ENCODE measurements around the gene GPSM3.

Gene GPSM3

DNA sequence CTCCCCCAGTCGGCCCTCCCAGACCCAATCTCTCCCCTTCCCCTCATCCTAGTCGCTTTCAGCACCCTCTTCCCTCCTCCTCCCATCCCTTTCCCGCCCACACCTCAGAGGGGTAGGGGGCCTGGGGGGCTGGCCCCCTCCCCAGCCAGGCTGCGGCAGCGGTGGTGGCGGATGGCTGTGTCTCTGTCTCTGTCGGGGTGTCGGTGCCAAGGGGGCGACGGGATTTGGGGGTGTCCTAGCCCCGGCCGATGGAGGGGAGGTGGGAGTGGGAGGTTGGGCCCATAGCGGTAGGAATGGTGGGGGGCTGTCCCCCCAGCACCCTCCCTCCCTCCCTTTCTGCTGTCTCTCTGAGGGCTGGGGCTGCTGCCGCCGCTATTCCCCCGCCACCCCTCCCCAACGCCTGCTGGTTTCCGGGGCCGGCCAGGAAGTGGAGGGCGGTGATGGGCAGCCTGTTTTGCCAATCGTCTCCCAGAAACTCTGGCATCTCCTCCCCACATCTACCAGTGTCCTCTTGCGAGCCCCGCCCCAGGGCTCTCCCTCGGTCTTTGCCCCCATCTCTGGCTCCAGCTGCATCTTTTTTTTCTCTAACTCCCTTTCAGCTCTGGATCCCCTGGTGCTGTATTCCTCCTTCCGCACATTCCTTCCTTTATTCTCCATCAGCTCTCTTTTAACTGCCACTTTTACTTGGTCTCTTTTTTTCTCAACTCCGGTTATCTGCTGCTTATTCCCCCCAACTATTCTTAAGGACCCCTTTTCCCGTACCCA, 16.6 kb downstream of the GPSM3 start, which contains the start of gene AGPAT1:
TSS of gene AGPAT1 (minus strand) at position 374 of the 765 bp plus-strand sequence. CDS start 4,588 bp downstream, outside the sequence.
- H3K4me3 ChIP-seq (ENCODE audit: low read depth, low read length) = peak within 1 kb of the TSS; percentile 68
- TF ChIP-seq, protein P1, sequence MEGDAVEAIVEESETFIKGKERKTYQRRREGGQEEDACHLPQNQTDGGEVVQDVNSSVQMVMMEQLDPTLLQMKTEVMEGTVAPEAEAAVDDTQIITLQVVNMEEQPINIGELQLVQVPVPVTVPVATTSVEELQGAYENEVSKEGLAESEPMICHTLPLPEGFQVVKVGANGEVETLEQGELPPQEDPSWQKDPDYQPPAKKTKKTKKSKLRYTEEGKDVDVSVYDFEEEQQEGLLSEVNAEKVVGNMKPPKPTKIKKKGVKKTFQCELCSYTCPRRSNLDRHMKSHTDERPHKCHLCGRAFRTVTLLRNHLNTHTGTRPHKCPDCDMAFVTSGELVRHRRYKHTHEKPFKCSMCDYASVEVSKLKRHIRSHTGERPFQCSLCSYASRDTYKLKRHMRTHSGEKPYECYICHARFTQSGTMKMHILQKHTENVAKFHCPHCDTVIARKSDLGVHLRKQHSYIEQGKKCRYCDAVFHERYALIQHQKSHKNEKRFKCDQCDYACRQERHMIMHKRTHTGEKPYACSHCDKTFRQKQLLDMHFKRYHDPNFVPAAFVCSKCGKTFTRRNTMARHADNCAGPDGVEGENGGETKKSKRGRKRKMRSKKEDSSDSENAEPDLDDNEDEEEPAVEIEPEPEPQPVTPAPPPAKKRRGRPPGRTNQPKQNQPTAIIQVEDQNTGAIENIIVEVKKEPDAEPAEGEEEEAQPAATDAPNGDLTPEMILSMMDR (IDR thresholded peaks at IDR 0.05; ENCODE audit: borderline replicate concordance, insufficient read depth, low read depth, low read length) = no peak

DNA sequence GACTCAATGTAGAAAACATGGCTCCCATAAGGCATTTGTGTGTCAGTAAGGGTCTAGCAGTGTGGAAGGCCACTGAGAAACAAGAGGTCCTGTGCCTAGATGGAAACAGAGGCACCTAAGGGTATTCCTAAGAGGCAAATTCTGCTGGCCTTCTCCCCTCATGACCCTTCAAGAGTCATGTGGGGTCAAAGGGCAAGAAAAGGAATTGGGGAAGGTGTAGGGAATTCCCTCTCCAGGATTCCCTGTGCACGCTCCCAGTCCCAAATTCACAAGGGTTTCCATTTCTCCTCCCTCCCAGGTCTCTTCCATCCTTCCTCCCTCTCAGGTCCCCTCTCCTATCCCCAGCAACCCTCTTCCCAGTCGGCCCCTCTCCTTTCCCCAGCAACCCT, 17.1 kb downstream of the GPSM3 start:
- H3K4me3 ChIP-seq (ENCODE audit: low read depth, low read length) = peak overlapping the region; percentile 68
- TF ChIP-seq, protein P1 (IDR thresholded peaks at IDR 0.05; ENCODE audit: borderline replicate concordance, insufficient read depth, low read depth, low read length) = no peak

DNA sequence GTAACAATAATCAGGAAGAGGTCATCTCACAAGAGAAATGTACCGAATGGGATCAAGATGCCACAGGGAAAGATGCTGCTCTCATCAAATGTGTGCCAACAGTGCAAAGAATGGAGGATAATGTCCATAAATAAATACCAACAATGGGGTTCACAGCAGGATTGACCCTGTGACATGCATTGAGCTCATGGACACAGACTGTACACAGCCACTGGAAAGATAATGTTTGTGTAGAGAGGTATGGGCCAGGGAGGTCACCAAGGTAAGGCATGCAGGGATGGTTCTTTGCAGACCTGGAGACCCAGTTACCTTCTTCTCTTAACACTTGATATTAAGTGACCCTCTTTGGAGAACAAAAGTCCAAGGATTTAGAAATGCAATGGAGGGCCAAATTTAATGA, 18.0 kb downstream of the GPSM3 start:
- TF ChIP-seq, protein P1 (IDR thresholded peaks at IDR 0.05; ENCODE audit: borderline replicate concordance, insufficient read depth, low read depth, low read length) = no peak
- no peak overlapping the region for H3K4me3 ChIP-seq (ENCODE audit: low read depth, low read length)

DNA sequence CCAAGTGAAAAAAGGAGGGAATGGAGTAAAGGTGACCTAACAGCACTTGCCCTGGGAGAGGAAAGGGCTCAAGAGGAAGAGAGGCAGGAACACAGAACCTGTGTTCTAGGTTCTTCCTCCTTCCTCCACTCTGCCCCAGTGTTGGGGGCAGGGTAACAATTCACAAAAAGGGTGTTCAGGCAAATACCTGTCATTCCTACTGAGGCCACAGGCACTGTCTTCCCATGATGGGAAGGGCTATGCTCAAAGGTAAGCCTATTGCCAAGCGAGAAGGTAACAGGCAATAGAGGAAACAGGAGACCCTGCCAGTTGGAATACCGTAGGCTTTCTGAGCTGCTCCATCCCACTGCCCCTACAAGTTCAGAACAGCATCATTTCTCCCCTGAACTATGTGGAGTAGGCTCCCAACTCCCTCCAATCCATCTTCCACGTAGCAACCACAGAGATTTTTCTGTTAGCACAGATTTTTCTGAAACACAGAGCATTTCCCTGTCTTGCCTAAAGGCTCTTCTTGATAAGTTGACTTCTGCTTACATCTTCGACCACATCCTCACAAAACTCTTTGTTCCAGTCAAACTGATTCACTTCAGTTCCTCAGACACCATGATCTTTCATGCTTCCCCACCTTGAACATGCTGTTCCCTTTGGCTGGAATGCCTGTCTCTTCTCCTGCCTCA, 19.3 kb downstream of the GPSM3 start:
- TF ChIP-seq, protein P1 (IDR thresholded peaks at IDR 0.05; ENCODE audit: borderline replicate concordance, insufficient read depth, low read depth, low read length) = no peak
- H3K4me3 ChIP-seq (ENCODE audit: low read depth, low read length) = no peak overlapping the region

DNA sequence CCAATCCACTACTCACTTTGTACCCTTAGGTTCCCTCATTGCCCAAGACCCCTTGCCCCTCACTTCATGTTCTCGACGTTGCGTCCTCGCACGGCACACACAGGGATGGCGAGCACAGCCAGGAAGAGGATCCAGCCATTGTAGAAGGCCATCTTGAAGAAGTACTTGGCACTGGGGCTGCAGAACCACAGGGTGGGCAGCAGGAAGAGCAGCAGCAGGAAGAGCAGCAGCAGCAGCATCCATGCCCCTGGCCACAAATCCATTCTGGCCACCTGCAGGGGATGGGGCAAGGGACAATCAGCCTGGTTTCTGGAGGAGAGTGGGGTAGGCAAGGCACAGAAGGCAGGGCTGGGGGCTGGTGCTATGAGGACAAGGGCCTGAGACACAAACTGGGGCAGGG, 21.2 kb downstream of the GPSM3 start:
- H3K4me3 ChIP-seq (ENCODE audit: low read depth, low read length) = no peak overlapping the region
- TF ChIP-seq, protein P1 (IDR thresholded peaks at IDR 0.05; ENCODE audit: borderline replicate concordance, insufficient read depth, low read depth, low read length) = no peak

DNA sequence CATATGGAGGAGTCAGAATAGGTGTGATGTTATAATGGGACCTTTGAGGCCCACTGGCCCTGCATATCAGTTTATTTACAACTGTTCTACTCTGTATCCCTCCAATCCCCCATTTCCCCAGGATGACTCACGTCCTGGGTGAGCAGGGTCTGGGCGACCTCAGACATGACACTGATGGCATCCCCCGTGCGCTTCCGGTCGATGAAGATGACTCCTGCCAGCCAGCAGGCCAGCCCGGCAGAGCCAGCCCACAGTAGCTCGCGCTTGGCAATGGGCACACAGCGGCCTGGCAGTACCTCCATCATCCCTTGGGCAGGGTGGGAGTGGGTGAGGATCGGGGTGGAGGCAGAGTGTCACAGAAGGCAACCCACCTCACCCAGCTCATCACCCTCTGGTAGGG, 22.1 kb downstream of the GPSM3 start:
- TF ChIP-seq, protein P1 (IDR thresholded peaks at IDR 0.05; ENCODE audit: borderline replicate concordance, insufficient read depth, low read depth, low read length) = no peak
- H3K4me3 ChIP-seq (ENCODE audit: low read depth, low read length) = no peak overlapping the region

Data from GM12875 (cell line).